Upper lobe of left lung (tissue), 6 donors: ENCODE measurements around the gene NUPR1. TPM values are rescaled to one million over a fixed set of nuclear protein-coding genes. Genes with fewer than 3 reads are reported as not detected.
"Not testable (repeated sequence)": the region's sequence is repeated elsewhere in the genome, so short reads cannot be mapped to it uniquely, and the experiment has no call there.

Experiments
- ATAC-seq, 2 donors: fragments of 200-7000 bp; cut with Tn5 transposase; one replicate each; pipeline ENCODE4 v1.9.1; 2022; ENCODE audit warnings: mild to moderate bottlenecking in 2 of 2, moderate library complexity in 2 of 2; ENCODE audit not compliant: low FRiP score in 2 of 2
- DNase-seq, 2 donors: peaks; one replicate each; pipeline ENCODE4 v3.0.0-alpha.2; 2019 to 2020
- H3K27ac ChIP-seq, 4 donors: fragments of 200-600 bp; sonication (generic); one replicate each; pipeline ENCODE4 v1.5.1; 2016 to 2019
- H3K27me3 ChIP-seq, 4 donors: fragments of 200-600 bp; sonication (generic); one replicate each; pipeline ENCODE4 v1.5.1; 2017 to 2019
- H3K36me3 ChIP-seq, 4 donors: fragments of 200-600 bp; sonication (generic); one replicate each; pipeline ENCODE4 v1.5.1; 2016 to 2019
- H3K4me1 ChIP-seq, 4 donors: fragments of 200-600 bp; sonication (generic); one replicate each; pipeline ENCODE4 v1.5.1; 2018 to 2019
- H3K4me3 ChIP-seq, 4 donors: fragments of 200-600 bp; sonication (generic); one replicate each; pipeline ENCODE4 v1.5.1; 2017 to 2019; ENCODE audit warnings: mild to moderate bottlenecking in 2 of 4, moderate library complexity in 1 of 4
- H3K9me3 ChIP-seq, 4 donors: fragments of 200-600 bp; sonication (generic); one replicate each; pipeline ENCODE4 v1.5.1; 2018 to 2019
- CTCF ChIP-seq, 6 experiments: fragments of 450-650 bp in 4 of 6; fragments of 200-600 bp in 2 of 6; sonication (generic) in 2 of 6; IDR thresholded peaks; one replicate each; pipeline ENCODE4 v1.5.1; 2016 to 2019; ENCODE audit warnings: antibody characterized with exemption in 6 of 6
- EP300 ChIP-seq, 4 donors: sonication (generic); formaldehyde crosslinking; IDR thresholded peaks; one replicate each; pipeline ENCODE4 v1.5.1; 2017; ENCODE audit warnings: antibody characterized with exemption in 4 of 4, control low read depth in 2 of 4
- POLR2A ChIP-seq, 4 donors: fragments of 450-650 bp; IDR thresholded peaks; one replicate each; pipeline ENCODE4 v1.5.1; 2016 to 2017; ENCODE audit warnings: antibody characterized with exemption in 4 of 4, mild to moderate bottlenecking in 2 of 4
- POLR2AphosphoS5 ChIP-seq, 2 donors: sonication (generic); formaldehyde crosslinking; IDR thresholded peaks; one replicate each; pipeline ENCODE4 v1.5.1; 2017; ENCODE audit warnings: antibody characterized with exemption in 2 of 2
- WGBS, 2 donors: methylation state at CpG; one replicate each; pipeline ENCODE4 v1.1.5; 2017 to 2018; 5-methylcytosine and 5-hydroxymethylcytosine counted together
- total RNA-seq, 6 donors: library from RNA; depleted of rRNA in 4 of 6; stranded (reverse); fragments of >200 nt in 4 of 6; gene quantifications; one replicate each; pipeline versions ENCODE4 v1.1.0 to v1.2.1, GENCODE V29; 2016 to 2021
- donor health status: DM: no; HTN: no; CAD: no; lungs with moderate emphysema.
- donor health status: DM: no; HTN: yes; CAD: no; lungs with severe emphysema.

Gene NUPR1
- total RNA-seq, 6 donors from 2014 or later, result 34.1 to 294 (median 119) TPM

- Histone ChIP-seq H3K27ac (no peak overlapping the region), H3K4me3 (no peak overlapping the region), H3K9me3 (peaks cover 0 to 5% (median 0%) of the 10 kb centered on the region in 4 donors), H3K4me1 (peaks cover 21 to 33% (median 28%) of the 10 kb centered on the region in 4 donors), H3K36me3 (no peaks in the 10 kb centered on the region), H3K27me3 (no peaks in the 10 kb centered on the region)
- DNase-seq, result no peak
- TF ChIP-seq CTCF (IDR thresholded peaks at IDR 0.05), result no peak
- no peak for TF ChIP-seq POLR2A (IDR thresholded peaks at IDR 0.05)
- no peak for TF ChIP-seq POLR2AphosphoS5 (IDR thresholded peaks at IDR 0.05)
- TF ChIP-seq EP300 (IDR thresholded peaks at IDR 0.05), result no peak
- no peak for ATAC-seq
- WGBS, 2 donors, result 98% methylated on average over 4 of the region's 4 CpGs
Measured at GRCh38 chr16:28569968-28570752, 31.4 kb upstream of the NUPR1 start.

GRCh38 chr16:28569021-28569420, 30.2 kb upstream of the NUPR1 start:
- ATAC-seq (no peak), DNase-seq (no peak)
- 83 to 85% methylated on average over 5 of the region's 5 CpGs for WGBS, 2 donors
- Histone ChIP-seq H3K9me3 (peaks cover 0 to 5% (median 0%) of the 10 kb centered on the region in 4 donors), H3K4me1 (peaks cover 17 to 22% (median 20%) of the 10 kb centered on the region in 4 donors), H3K4me3 (no peak overlapping the region), H3K27ac (no peak overlapping the region), H3K36me3 (no peaks in the 10 kb centered on the region), H3K27me3 (no peaks in the 10 kb centered on the region)
- TF ChIP-seq EP300 (IDR thresholded peaks at IDR 0.05), result no peak
- no peak for TF ChIP-seq CTCF (IDR thresholded peaks at IDR 0.05)
- TF ChIP-seq POLR2A (IDR thresholded peaks at IDR 0.05), result no peak
- no peak for TF ChIP-seq POLR2AphosphoS5 (IDR thresholded peaks at IDR 0.05)

- Histone ChIP-seq H3K36me3 (no peaks in the 10 kb centered on the region), H3K9me3 (peaks cover 0 to 5% (median 0%) of the 10 kb centered on the region in 4 donors), H3K4me1 (peaks cover 8 to 12% (median 10%) of the 10 kb centered on the region in 4 donors), H3K27ac (no peak overlapping the region), H3K27me3 (no peaks in the 10 kb centered on the region), H3K4me3 (no peak overlapping the region)
- no peak for DNase-seq
- no peak for TF ChIP-seq POLR2A (IDR thresholded peaks at IDR 0.05)
- no peak for TF ChIP-seq POLR2AphosphoS5 (IDR thresholded peaks at IDR 0.05)
- no peak for TF ChIP-seq CTCF (IDR thresholded peaks at IDR 0.05)
- TF ChIP-seq EP300 (IDR thresholded peaks at IDR 0.05), result no peak
- ATAC-seq, result no peak
- 93 to 94% methylated on average over 2 of the region's 2 CpGs for WGBS, 2 donors
Measured at GRCh38 chr16:28567292-28567691, 28.5 kb upstream of the NUPR1 start.

- H3K27ac ChIP-seq, H3K27me3 ChIP-seq, H3K4me3 ChIP-seq, ATAC-seq, H3K9me3 ChIP-seq, DNase-seq, H3K36me3 ChIP-seq: not testable (repeated sequence)
- 95 to 97% methylated on average over 4 of the region's 4 CpGs for WGBS, 2 donors
- H3K4me1 ChIP-seq, result peaks cover 12 to 18% (median 16%) of the 10 kb centered on the region in 4 donors
Measured at GRCh38 chr16:28566233-28566925, 27.6 kb upstream of the NUPR1 start.

GRCh38 chr16:28563218-28563617, 24.4 kb upstream of the NUPR1 start:
- peaks cover 18 to 23% (median 22%) of the 10 kb centered on the region in 4 donors for H3K4me1 ChIP-seq
- peak overlapping the region in 1 of 4 donors; percentile 51 for H3K27ac ChIP-seq
- ATAC-seq (no peak), DNase-seq (no peak)
- TF ChIP-seq POLR2AphosphoS5 (IDR thresholded peaks at IDR 0.05), result no peak
- TF ChIP-seq CTCF (IDR thresholded peaks at IDR 0.05), result no peak
- TF ChIP-seq EP300 (IDR thresholded peaks at IDR 0.05), result no peak
- no peak for TF ChIP-seq POLR2A (IDR thresholded peaks at IDR 0.05)
- WGBS, 2 donors, result 88 to 89% methylated on average over 6 of the region's 6 CpGs
- peaks cover 0 to 5% (median 0%) of the 10 kb centered on the region in 4 donors for H3K9me3 ChIP-seq
- no peaks in the 10 kb centered on the region for H3K27me3 ChIP-seq
- no peak overlapping the region for H3K4me3 ChIP-seq
- peaks cover 0 to 11% (median 6%) of the 10 kb centered on the region in 4 donors for H3K36me3 ChIP-seq
